Type B pancreatic cell (in vitro differentiated cells): Measurements from ENCODE around the gene MANSC1. TPM values are rescaled to one million over a fixed set of nuclear protein-coding genes. Genes with fewer than 3 reads are reported as not detected.

ENCODE experiments used
- DNase-seq: peaks from one replicate; pipeline ENCODE4 v3.0.0; 2021; ENCODE audit warnings: mixed read lengths; ENCODE audit not compliant: unreplicated experiment; ENCODE audit errors: extremely low spot score
- H3K27ac Mint-ChIP-seq: 2 replicates; pipeline ENCODE4 v1.8.0; 2021; ENCODE audit warnings: mild to moderate bottlenecking, mixed read lengths
- H3K27me3 Mint-ChIP-seq: 2 replicates; pipeline ENCODE4 v1.8.0; 2021; ENCODE audit warnings: mixed read lengths
- H3K36me3 Mint-ChIP-seq: 2 replicates; pipeline ENCODE4 v1.8.0; 2021; ENCODE audit warnings: mixed read lengths
- H3K4me1 Mint-ChIP-seq: one replicate; pipeline ENCODE4 v1.8.0; 2021; ENCODE audit warnings: mixed read lengths; ENCODE audit not compliant: unreplicated experiment
- H3K4me3 Mint-ChIP-seq: 2 replicates; pipeline ENCODE4 v1.8.0; 2021; ENCODE audit warnings: mild to moderate bottlenecking, mixed read lengths
- H3K9me3 Mint-ChIP-seq: 2 replicates; pipeline ENCODE4 v1.8.0; 2021; ENCODE audit warnings: mixed read lengths
- total RNA-seq: library from RNA; stranded (reverse); gene quantifications from 2 replicates; pipeline ENCODE4 v1.2.1, GENCODE V29; 2021; ENCODE audit warnings: low replicate concordance
- TF ChIP-seq, protein P1 (sequence below): fragments of 200-600 bp; sonication (generic); conservative IDR thresholded peaks from 2 replicates; pipeline ENCODE4 v1.5.0; 2021; ENCODE audit warnings: antibody characterized with exemption, mild to moderate bottlenecking

Gene MANSC1
- total RNA-seq, 1 donor from 2014 or later: 16.8 TPM

- no peak for DNase-seq
- no peaks in the 10 kb centered on the region for H3K27me3 Mint-ChIP-seq
- peak overlapping the region; percentile 8 for H3K27ac Mint-ChIP-seq
- no peaks in the 10 kb centered on the region for H3K36me3 Mint-ChIP-seq
- H3K4me3 Mint-ChIP-seq: no peak overlapping the region
- H3K4me1 Mint-ChIP-seq: peaks cover 12% of the 10 kb centered on the region
- no peaks in the 10 kb centered on the region for H3K9me3 Mint-ChIP-seq
- TF ChIP-seq, protein P1, sequence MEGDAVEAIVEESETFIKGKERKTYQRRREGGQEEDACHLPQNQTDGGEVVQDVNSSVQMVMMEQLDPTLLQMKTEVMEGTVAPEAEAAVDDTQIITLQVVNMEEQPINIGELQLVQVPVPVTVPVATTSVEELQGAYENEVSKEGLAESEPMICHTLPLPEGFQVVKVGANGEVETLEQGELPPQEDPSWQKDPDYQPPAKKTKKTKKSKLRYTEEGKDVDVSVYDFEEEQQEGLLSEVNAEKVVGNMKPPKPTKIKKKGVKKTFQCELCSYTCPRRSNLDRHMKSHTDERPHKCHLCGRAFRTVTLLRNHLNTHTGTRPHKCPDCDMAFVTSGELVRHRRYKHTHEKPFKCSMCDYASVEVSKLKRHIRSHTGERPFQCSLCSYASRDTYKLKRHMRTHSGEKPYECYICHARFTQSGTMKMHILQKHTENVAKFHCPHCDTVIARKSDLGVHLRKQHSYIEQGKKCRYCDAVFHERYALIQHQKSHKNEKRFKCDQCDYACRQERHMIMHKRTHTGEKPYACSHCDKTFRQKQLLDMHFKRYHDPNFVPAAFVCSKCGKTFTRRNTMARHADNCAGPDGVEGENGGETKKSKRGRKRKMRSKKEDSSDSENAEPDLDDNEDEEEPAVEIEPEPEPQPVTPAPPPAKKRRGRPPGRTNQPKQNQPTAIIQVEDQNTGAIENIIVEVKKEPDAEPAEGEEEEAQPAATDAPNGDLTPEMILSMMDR: no peak
Measured at GRCh38 chr12:12294215-12295005, 55.6 kb downstream of the MANSC1 start.

GRCh38 chr12:12290206-12290605 lies 59.8 kb downstream of the MANSC1 start:
- H3K9me3 Mint-ChIP-seq: peaks cover 3% of the 10 kb centered on the region
- H3K27ac Mint-ChIP-seq: no peak overlapping the region
- H3K4me1 Mint-ChIP-seq: peaks cover 12% of the 10 kb centered on the region
- no peak for DNase-seq
- no peak overlapping the region for H3K4me3 Mint-ChIP-seq
- TF ChIP-seq, protein P1: no peak
- no peaks in the 10 kb centered on the region for H3K36me3 Mint-ChIP-seq
- H3K27me3 Mint-ChIP-seq: no peaks in the 10 kb centered on the region

DNA sequence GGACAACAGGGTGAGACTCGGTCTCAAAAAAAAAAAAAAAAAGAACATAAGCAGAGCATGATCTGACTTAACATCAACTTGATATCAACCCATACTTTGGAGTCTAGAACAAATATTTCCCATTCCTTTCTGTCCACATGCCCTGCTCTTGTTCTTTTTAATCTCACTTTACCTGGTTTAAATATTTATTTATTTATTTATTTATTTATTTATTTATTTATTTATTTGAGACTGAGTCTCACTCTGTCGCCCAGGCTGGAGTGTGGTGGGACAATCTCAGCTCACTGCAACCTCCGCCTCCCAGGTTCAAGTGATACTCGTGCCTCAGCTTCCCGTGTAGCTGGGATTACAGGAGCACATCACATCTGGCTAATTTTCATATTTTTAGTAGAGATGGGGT lies 63.6 kb downstream of the MANSC1 start:
- Mint-ChIP-seq H3K27ac (no peak overlapping the region), H3K4me3 (no peak overlapping the region), H3K9me3 (peaks cover 4% of the 10 kb centered on the region), H3K27me3 (no peaks in the 10 kb centered on the region), H3K36me3 (no peaks in the 10 kb centered on the region), H3K4me1 (no peaks in the 10 kb centered on the region)
- TF ChIP-seq, protein P1: no peak
- no peak for DNase-seq

GRCh38 chr12:12282761-12283425 lies 67.1 kb downstream of the MANSC1 start:
- TF ChIP-seq, protein P1: no peak
- Mint-ChIP-seq H3K27me3 (no peaks in the 10 kb centered on the region), H3K4me1 (no peaks in the 10 kb centered on the region), H3K27ac (no peak overlapping the region), H3K36me3 (peaks cover 5% of the 10 kb centered on the region), H3K9me3 (peaks cover 4% of the 10 kb centered on the region), H3K4me3 (no peak overlapping the region)
- DNase-seq: no peak

DNA sequence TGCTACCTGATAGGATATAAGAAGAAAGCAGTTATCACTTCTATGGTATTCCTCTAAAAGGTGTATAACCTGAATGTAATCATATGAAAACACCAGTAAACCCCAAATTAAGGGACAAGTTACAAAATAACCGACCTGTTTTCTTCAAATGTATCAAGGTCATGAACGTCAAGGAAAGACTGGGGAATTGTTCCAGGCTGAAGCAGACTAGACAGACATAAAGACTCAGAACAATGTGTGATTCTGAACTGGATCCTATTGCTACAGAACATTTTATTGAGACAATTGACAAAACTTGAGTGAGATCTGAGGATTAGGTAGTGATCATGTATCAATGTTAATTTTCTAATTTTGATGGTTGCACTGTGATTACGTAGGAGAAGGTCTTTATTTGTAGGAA lies 67.8 kb downstream of the MANSC1 start:
- TF ChIP-seq, protein P1: no peak
- DNase-seq: no peak
- Mint-ChIP-seq H3K4me3 (no peak overlapping the region), H3K27ac (no peak overlapping the region), H3K36me3 (peaks cover 5% of the 10 kb centered on the region), H3K4me1 (no peaks in the 10 kb centered on the region), H3K9me3 (peaks cover 4% of the 10 kb centered on the region), H3K27me3 (no peaks in the 10 kb centered on the region)
